ENCODE data around the gene SH3PXD2A.

The SH3PXD2A gene

DNA sequence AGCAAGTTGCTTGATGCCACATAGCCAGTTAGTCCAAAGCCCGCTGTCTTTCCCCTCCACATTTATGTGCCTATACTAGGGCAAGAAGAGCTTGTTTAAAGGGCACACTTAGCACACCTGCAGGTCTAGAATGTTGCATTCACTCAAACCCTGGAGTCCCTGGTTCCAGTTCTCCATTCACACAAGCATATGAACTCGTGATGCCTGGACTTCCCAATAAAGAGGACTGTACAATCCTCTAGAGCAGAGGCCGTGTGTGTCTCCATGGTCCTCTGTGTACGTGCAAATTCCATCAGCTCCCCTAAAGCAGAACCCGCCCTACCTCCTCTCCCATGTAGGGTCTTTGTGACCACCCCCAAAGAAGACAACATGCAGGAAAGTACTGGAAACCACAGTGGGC lies 3.0 kb upstream of the SH3PXD2A start:
- H3K4me3 ChIP-seq (ENCODE audit: control insufficient read depth, low read depth, low read length): no peak overlapping the region
- no peak for DNase-seq (ENCODE audit: low read depth)
- TF ChIP-seq, protein P1, sequence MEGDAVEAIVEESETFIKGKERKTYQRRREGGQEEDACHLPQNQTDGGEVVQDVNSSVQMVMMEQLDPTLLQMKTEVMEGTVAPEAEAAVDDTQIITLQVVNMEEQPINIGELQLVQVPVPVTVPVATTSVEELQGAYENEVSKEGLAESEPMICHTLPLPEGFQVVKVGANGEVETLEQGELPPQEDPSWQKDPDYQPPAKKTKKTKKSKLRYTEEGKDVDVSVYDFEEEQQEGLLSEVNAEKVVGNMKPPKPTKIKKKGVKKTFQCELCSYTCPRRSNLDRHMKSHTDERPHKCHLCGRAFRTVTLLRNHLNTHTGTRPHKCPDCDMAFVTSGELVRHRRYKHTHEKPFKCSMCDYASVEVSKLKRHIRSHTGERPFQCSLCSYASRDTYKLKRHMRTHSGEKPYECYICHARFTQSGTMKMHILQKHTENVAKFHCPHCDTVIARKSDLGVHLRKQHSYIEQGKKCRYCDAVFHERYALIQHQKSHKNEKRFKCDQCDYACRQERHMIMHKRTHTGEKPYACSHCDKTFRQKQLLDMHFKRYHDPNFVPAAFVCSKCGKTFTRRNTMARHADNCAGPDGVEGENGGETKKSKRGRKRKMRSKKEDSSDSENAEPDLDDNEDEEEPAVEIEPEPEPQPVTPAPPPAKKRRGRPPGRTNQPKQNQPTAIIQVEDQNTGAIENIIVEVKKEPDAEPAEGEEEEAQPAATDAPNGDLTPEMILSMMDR (conservative IDR thresholded peaks at IDR 0.05; ENCODE audit: control insufficient read depth, insufficient read depth, low read depth, low read length): no peak

DNA sequence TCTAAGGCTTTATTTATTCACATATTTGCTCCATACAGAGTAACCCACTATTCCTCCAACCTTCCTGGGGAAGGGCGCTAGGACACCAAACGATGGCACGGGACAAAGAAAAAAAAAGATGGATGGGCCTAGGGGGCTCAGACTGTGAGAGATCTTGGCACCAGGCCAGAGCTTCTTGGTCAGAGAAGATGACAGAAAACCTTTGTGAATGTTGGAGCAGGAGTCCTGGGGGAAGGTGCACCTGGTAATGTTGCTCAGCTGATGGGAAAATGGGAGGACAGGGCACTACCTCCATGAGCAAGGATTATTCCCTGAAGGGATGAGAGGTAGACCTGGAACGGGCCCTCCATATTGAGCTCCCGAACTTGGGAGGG lies 1.4 kb upstream of the SH3PXD2A start:
- TF ChIP-seq, protein P1 (conservative IDR thresholded peaks at IDR 0.05; ENCODE audit: control insufficient read depth, insufficient read depth, low read depth, low read length): no peak
- DNase-seq (ENCODE audit: low read depth): no peak
- H3K4me3 ChIP-seq (ENCODE audit: control insufficient read depth, low read depth, low read length): no peak overlapping the region

DNA sequence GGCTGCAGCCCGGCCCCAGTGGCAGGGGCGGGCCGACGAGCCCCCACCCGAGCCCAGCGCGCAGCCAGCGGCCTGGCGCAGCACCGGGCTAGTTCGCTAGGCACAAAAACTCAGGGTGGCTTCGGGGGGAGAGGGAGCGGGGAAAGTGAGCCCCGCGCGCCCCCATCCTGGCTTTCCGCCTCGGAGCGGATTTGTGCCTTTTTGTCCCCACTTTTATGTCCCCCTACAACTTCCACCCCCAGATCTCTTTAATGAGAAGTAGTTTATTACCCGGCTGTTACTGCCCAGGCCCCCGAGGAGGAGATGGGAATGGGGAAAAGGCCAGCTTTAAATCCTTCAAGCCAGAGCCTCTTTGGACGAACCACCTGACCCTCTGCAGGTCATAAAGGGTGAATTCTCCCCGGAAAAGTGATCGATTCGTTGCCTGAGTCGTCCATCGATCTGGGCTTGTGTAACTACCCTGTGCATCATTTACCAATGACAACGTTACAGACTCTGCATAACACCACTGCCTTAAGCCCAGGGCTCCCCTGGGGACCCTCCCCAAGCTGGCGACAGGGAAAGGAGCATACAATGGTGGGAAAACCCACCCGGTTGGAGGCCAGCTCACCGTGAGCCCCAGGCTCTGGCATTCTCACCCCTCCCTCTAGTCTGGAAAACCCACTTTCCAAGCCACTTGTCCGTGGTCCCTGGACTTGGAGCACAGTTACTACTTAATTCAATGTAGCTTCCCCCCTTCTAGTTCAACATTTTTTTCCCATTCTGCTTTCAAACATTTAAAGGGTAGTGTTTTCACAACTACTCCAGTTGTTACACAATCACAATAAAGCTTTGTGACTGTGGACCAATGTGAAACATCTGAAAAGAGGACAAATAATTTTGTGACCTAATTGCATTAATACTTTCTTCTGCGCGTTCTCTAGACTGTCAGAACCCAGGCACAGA lies 748 bp upstream of the SH3PXD2A start:
- H3K4me3 ChIP-seq (ENCODE audit: control insufficient read depth, low read depth, low read length): peak overlapping the region; percentile 36
- DNase-seq (ENCODE audit: low read depth): no peak
- TF ChIP-seq, protein P1 (conservative IDR thresholded peaks at IDR 0.05; ENCODE audit: control insufficient read depth, insufficient read depth, low read depth, low read length): no peak

DNA sequence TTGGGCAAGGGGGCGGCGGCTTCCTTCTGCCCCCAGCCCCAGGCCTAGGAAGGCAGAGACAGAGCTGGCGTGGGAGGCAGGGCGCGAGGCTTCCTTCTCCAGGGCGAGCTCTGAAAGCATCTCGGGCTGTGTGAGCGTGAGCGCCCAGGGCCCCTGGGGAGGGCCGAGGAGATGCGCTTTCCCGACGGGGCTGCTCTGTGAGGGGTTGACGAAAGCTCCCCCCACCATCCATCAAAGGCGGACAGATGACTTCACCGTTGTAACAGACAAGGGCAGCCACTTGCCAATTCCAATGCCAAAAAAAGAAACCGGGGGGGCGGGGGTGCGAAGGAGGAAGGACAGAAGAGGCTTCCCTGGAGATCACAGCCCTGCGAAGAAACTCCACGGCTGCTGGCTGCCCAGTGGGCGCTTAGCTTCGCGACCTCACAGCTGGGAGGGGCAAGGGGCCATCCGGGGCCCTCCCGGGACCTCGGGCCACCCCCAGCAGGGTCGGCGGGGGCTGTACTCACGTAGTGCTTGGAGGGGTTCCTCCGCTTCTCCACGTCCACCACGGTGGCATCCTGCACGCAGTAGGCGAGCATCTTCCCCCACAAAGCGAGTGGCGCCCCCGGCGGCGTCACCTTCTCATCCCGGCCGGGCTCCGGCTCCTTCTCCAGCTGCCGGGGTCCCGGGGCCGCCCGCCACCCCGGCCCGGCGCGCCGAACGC lies 537 bp downstream of the SH3PXD2A start:
- DNase-seq (ENCODE audit: low read depth): peak; percentile 86
- TF ChIP-seq, protein P1 (conservative IDR thresholded peaks at IDR 0.05; ENCODE audit: control insufficient read depth, insufficient read depth, low read depth, low read length): peak; percentile 9
- peak overlapping the region; percentile 70 for H3K4me3 ChIP-seq (ENCODE audit: control insufficient read depth, low read depth, low read length)

DNA sequence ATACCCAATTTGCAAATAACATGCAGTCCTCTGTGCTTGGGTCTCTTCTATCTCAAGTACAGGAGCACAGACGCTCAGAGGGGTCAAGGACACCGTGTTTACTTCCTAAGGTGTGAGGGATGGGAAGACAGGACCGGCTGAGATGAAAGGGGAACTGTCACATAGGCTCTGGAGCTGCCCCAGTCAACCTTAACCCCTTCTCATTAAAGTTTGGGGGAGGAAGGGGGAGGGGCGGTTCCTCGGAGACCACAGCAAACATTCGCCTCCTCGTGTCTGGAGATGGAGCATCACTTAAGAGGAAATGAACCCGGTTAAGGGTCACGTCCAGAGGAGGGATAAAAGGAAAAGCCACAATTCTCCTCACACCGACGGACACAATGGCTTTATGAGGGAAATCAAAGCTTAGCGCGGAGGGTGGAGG lies 1.1 kb downstream of the SH3PXD2A start:
- TF ChIP-seq, protein P1 (conservative IDR thresholded peaks at IDR 0.05; ENCODE audit: control insufficient read depth, insufficient read depth, low read depth, low read length): no peak
- peak; percentile 69 for DNase-seq (ENCODE audit: low read depth)
- peak overlapping the region; percentile 70 for H3K4me3 ChIP-seq (ENCODE audit: control insufficient read depth, low read depth, low read length)

DNA sequence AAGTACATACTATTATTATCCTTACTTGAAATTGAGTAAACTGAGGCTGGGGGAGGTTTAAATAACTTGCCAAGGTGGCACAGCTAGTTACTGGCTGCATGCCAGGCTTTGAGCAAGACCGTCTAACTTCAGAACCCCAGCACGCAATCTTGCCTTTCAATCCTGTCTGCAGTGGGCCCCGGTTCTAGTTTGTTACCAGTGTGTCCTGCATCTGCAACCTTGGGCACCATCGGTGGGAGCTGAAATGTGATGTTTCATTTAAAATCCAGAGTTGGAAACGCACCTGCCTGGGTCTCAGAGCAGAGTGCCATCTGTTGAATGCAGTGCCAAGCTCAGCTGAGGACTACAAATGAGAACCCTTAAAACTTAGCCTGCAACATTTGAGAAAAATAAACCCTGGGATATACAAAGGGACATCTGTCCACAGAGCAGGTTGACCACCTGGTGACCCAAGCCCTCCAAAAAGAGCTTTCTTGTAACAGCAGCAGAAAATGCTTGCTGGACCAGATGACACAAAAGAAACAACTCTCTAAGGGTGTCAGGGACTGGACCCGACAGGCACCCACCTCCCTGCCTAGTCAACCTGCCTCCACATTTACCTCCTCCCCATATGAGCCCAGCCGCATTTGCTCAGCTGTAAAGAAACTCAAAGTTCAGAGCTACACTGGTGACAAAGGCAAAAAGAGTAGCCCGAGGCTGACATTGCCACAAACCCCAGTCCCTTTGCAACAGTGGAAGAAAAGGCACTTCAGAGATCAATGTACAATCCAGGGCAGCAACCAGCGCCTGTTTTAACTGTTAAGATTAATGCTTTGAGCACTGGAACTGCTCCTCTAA lies 1.7 kb downstream of the SH3PXD2A start:
- H3K4me3 ChIP-seq (ENCODE audit: control insufficient read depth, low read depth, low read length): peak overlapping the region; percentile 70

More for the DNA sequence above, 1.7 kb downstream of the SH3PXD2A start:
- no peak for DNase-seq (ENCODE audit: low read depth)
- TF ChIP-seq, protein P1 (conservative IDR thresholded peaks at IDR 0.05; ENCODE audit: control insufficient read depth, insufficient read depth, low read depth, low read length): no peak
